Loucy (cell line): Measurements from ENCODE around the gene PSMD3.

ENCODE experiments used
- CTCF ChIP-seq: fragments of 200-600 bp; sonication (generic); conservative IDR thresholded peaks from 2 replicates; pipeline ENCODE4 v1.5.1; 2014; ENCODE audit warnings: mild to moderate bottlenecking, antibody characterized with exemption, low read length
- EZH2phosphoT487 ChIP-seq: fragments of 200-600 bp; IDR thresholded peaks from 2 replicates; pipeline ENCODE4 v1.6.1; 2018; ENCODE audit warnings: antibody characterized with exemption, mild to moderate bottlenecking, moderate library complexity, borderline replicate concordance

- no peak for TF ChIP-seq CTCF
- TF ChIP-seq EZH2phosphoT487: no peak
Observed at GRCh38 chr17:40025991-40026815, 45.6 kb downstream of the PSMD3 start.
